ENCODE measurements around the gene CRYGD. TPM values are rescaled to one million over a fixed set of nuclear protein-coding genes. Genes with fewer than 3 reads are reported as not detected.

CRYGD gene
- total RNA-seq, 1 experiment from 2014 or later: 4.6 TPM

GRCh38 chr2:208130712-208131110 is 6.4 kb upstream of the CRYGD start:
- H3K4me3 Mint-ChIP-seq: no peak overlapping the region
- no peak for ATAC-seq
- H3K4me1 Mint-ChIP-seq: 0 out of 2 replicates have a peak, but pooled peaks cover 2% of the 10 kb centered on the region
- no peaks in the 10 kb centered on the region for H3K27me3 Mint-ChIP-seq (ENCODE audit: low read depth)
- no peak for DNase-seq (ENCODE audit: low spot score)
- no peak overlapping the region for H3K27ac Mint-ChIP-seq
- H3K9me3 Mint-ChIP-seq: peaks cover 7% of the 10 kb centered on the region
- ChIA-PET POLR2A (no interaction called here), CTCF (interaction anchor here (1.2 to 1.3 kb wide), 2 partner anchors 17 to 44 kb away, joined by 3 read pairs; no protein-coding TSS in a partner anchor)
- TF ChIP-seq PRRX2 (CRISPR knock-in tag; IDR thresholded peaks at IDR 0.05) (no peak), NFYB (CRISPR knock-in tag; conservative IDR thresholded peaks at IDR 0.05; ENCODE audit: low read depth) (no peak), ZBTB21 (CRISPR knock-in tag; IDR thresholded peaks at IDR 0.05; ENCODE audit: borderline replicate concordance) (no peak), GTF2I (CRISPR knock-in tag; conservative IDR thresholded peaks at IDR 0.05) (no peak), NR3C1 (CRISPR knock-in tag; conservative IDR thresholded peaks at IDR 0.05; ENCODE audit: low read depth) (no peak), NFATC4 (CRISPR knock-in tag; IDR thresholded peaks at IDR 0.05) (no peak)
- H3K36me3 Mint-ChIP-seq: no peaks in the 10 kb centered on the region

- Mint-ChIP-seq H3K9me3 (peaks cover 7% of the 10 kb centered on the region), H3K36me3 (no peaks in the 10 kb centered on the region), H3K4me1 (peaks cover 7% of the 10 kb centered on the region), H3K4me3 (no peak within 1 kb of the TSS), H3K27ac (no peak within 1 kb of the TSS), H3K27me3 (ENCODE audit: low read depth) (no peaks in the 10 kb centered on the region; the same call in 1 of the 2 replicates)
- ChIA-PET CTCF (interaction anchor here (1.2 to 1.3 kb wide), 2 partner anchors 18 to 45 kb away, joined by 3 read pairs; no protein-coding TSS in a partner anchor), POLR2A (no interaction called here)
- DNase-seq (ENCODE audit: low spot score) (no peak), ATAC-seq (peak; percentile 28; the same call in 1 of the 2 replicates)
- TF ChIP-seq ZNF263 (CRISPR knock-in tag; IDR thresholded peaks at IDR 0.05; ENCODE audit: low read depth) (no peak), E2F5 (CRISPR knock-in tag; IDR thresholded peaks at IDR 0.05) (no peak), USF1 (CRISPR knock-in tag; IDR thresholded peaks at IDR 0.05) (no peak), ATF2 (CRISPR knock-in tag; IDR thresholded peaks at IDR 0.05; ENCODE audit: borderline replicate concordance, low read depth) (no peak), ESRRA (CRISPR knock-in tag; IDR thresholded peaks at IDR 0.05; ENCODE audit: borderline replicate concordance) (no peak), PRRX2 (CRISPR knock-in tag; IDR thresholded peaks at IDR 0.05) (no peak), AFF4 (CRISPR knock-in tag; IDR thresholded peaks at IDR 0.05; ENCODE audit: borderline replicate concordance) (no peak), E2F4 (CRISPR knock-in tag; IDR thresholded peaks at IDR 0.05; ENCODE audit: borderline replicate concordance, low read depth) (no peak), SMAD4 (CRISPR knock-in tag; IDR thresholded peaks at IDR 0.05) (no peak), FOXP1 (CRISPR knock-in tag; IDR thresholded peaks at IDR 0.05; ENCODE audit: borderline replicate concordance) (no peak), IRF1 (CRISPR knock-in tag; IDR thresholded peaks at IDR 0.05) (no peak), ZNF281 (CRISPR knock-in tag; IDR thresholded peaks at IDR 0.05) (no peak)
Observed at GRCh38 chr2:208129744-208130711, 5.7 kb upstream of the CRYGD start, which contains the start of gene CRYGC. Gene CRYGC, minus strand, starts transcription at chr2:208129828. Its CDS starts 36 bp downstream, at chr2:208129792.
